ENCODE data around the gene CHMP2A. TPM values are rescaled to one million over a fixed set of nuclear protein-coding genes. Genes with fewer than 3 reads are reported as not detected.

The CHMP2A gene
- total and polyA plus RNA-seq, 2 of the 13 experiments (the other 11 are each of a cell fraction or from before 2014, with no cell fraction given): 49.7 to 55.0 TPM

DNA sequence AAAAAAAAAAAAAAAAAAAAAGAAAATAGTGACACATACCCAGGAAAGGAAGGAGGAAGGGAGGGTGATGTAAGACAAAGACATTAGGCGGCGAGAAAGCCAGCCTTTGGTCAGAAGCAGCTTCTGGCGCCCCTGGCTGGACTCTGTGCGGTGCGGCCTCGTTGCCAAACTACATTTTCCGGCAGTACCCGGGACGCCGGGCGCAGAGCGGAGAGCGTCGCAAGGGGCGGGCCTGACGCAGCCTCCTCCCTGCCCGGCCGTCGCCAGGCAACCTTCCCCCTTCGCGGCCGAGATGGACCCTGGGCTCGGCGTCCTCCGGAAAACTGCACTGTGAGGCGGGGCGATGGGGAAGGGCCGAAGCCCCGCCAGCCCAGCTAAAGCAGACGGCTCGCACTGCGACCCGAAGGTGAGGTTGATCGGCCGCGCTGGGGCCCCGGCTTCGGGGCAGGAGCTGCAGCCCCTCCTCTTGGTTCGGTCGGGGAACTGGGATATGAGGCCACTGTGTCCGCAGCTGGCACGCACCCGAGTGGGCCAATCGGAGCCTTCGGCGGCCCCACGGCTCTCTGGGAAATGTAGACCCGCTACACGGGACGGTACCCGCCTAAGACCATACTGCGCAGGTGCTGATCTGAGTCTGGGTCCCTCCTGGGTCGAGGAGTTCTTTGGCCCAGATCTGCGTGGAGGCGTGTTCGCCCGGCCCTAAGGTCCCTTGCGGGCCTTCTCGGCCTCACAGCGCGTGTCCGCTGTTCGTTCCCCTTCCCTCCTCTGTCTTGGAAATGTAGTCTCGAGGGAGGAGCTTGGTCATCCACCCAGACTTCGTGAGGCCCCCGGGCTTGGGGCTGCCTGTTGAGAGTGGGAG is 20.5 kb upstream of the CHMP2A start (continued):
- no peak for TF ChIP-seq ARID2 (CRISPR knock-in tag; IDR thresholded peaks at IDR 0.05; ENCODE audit: borderline replicate concordance)
- TF ChIP-seq JARID2 (CRISPR knock-in tag; IDR thresholded peaks at IDR 0.05; ENCODE audit: insufficient replicate concordance): peak; percentile 22
- no peak for TF ChIP-seq ZNF101 (CRISPR knock-in tag; IDR thresholded peaks at IDR 0.05; ENCODE audit: borderline replicate concordance, low read depth)
- peak; percentile 93 for TF ChIP-seq CREB1 (IDR thresholded peaks at IDR 0.05)
- peak; percentile 92 for TF ChIP-seq CREB1 (CRISPR knock-in tag; IDR thresholded peaks at IDR 0.05)
- TF ChIP-seq, protein P1, sequence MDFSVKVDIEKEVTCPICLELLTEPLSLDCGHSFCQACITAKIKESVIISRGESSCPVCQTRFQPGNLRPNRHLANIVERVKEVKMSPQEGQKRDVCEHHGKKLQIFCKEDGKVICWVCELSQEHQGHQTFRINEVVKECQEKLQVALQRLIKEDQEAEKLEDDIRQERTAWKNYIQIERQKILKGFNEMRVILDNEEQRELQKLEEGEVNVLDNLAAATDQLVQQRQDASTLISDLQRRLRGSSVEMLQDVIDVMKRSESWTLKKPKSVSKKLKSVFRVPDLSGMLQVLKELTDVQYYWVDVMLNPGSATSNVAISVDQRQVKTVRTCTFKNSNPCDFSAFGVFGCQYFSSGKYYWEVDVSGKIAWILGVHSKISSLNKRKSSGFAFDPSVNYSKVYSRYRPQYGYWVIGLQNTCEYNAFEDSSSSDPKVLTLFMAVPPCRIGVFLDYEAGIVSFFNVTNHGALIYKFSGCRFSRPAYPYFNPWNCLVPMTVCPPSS (IDR thresholded peaks at IDR 0.05): no peak
- TF ChIP-seq SRSF1 (optimal IDR thresholded peaks at IDR 0.05; ENCODE audit: low read depth, low read length): peak; percentile 80
- TF ChIP-seq DR1 (CRISPR knock-in tag; IDR thresholded peaks at IDR 0.05): 0 out of 2 replicates have a peak, but pooled peaks have one; percentile 70
- TF ChIP-seq NCOA5 (CRISPR knock-in tag; IDR thresholded peaks at IDR 0.05): no peak
- TF ChIP-seq HOXD1 (CRISPR knock-in tag; IDR thresholded peaks at IDR 0.05): no peak
- TF ChIP-seq, protein P2, sequence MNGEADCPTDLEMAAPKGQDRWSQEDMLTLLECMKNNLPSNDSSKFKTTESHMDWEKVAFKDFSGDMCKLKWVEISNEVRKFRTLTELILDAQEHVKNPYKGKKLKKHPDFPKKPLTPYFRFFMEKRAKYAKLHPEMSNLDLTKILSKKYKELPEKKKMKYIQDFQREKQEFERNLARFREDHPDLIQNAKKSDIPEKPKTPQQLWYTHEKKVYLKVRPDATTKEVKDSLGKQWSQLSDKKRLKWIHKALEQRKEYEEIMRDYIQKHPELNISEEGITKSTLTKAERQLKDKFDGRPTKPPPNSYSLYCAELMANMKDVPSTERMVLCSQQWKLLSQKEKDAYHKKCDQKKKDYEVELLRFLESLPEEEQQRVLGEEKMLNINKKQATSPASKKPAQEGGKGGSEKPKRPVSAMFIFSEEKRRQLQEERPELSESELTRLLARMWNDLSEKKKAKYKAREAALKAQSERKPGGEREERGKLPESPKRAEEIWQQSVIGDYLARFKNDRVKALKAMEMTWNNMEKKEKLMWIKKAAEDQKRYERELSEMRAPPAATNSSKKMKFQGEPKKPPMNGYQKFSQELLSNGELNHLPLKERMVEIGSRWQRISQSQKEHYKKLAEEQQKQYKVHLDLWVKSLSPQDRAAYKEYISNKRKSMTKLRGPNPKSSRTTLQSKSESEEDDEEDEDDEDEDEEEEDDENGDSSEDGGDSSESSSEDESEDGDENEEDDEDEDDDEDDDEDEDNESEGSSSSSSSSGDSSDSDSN (CRISPR knock-in tag; IDR thresholded peaks at IDR 0.05): peak; percentile 66
- TF ChIP-seq DMAP1 (CRISPR knock-in tag; IDR thresholded peaks at IDR 0.05): peak; percentile 42; the same call in 1 of the 2 replicates
- TF ChIP-seq, protein P3, sequence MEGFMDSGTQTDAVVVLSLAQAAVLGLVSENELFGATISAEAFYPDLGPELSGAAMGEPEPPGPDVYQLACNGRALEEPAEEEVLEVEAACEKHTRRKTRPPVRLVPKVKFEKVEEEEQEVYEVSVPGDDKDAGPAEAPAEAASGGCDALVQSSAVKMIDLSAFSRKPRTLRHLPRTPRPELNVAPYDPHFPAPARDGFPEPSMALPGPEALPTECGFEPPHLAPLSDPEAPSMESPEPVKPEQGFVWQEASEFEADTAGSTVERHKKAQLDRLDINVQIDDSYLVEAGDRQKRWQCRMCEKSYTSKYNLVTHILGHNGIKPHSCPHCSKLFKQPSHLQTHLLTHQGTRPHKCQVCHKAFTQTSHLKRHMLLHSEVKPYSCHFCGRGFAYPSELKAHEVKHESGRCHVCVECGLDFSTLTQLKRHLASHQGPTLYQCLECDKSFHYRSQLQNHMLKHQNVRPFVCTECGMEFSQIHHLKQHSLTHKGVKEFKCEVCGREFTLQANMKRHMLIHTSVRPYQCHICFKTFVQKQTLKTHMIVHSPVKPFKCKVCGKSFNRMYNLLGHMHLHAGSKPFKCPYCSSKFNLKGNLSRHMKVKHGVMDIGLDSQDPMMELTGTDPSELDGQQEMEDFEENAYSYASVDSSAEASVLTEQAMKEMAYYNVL (CRISPR knock-in tag; IDR thresholded peaks at IDR 0.05; ENCODE audit: borderline replicate concordance): peak; percentile 38; the same call in 1 of the 2 replicates
- TF ChIP-seq, protein P4, sequence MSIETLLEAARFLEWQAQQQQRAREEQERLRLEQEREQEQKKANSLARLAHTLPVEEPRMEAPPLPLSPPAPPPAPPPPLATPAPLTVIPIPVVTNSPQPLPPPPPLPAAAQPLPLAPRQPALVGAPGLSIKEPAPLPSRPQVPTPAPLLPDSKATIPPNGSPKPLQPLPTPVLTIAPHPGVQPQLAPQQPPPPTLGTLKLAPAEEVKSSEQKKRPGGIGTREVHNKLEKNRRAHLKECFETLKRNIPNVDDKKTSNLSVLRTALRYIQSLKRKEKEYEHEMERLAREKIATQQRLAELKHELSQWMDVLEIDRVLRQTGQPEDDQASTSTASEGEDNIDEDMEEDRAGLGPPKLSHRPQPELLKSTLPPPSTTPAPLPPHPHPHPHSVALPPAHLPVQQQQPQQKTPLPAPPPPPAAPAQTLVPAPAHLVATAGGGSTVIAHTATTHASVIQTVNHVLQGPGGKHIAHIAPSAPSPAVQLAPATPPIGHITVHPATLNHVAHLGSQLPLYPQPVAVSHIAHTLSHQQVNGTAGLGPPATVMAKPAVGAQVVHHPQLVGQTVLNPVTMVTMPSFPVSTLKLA (IDR thresholded peaks at IDR 0.05): 0 out of 2 replicates have a peak, but pooled peaks have one; percentile 2
- TF ChIP-seq KAT7 (CRISPR knock-in tag; IDR thresholded peaks at IDR 0.05; ENCODE audit: borderline replicate concordance): peak; percentile 75
- 0 out of 2 replicates have a peak, but pooled peaks have one; percentile 62 for TF ChIP-seq AHR (CRISPR knock-in tag; IDR thresholded peaks at IDR 0.05)
- TF ChIP-seq, protein P5, sequence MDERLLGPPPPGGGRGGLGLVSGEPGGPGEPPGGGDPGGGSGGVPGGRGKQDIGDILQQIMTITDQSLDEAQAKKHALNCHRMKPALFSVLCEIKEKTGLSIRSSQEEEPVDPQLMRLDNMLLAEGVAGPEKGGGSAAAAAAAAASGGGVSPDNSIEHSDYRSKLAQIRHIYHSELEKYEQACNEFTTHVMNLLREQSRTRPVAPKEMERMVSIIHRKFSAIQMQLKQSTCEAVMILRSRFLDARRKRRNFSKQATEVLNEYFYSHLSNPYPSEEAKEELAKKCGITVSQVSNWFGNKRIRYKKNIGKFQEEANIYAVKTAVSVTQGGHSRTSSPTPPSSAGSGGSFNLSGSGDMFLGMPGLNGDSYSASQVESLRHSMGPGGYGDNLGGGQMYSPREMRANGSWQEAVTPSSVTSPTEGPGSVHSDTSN (CRISPR knock-in tag; IDR thresholded peaks at IDR 0.05): no peak
- peak; percentile 59; the same call in 1 of the 2 replicates for TF ChIP-seq EEA1 (CRISPR knock-in tag; IDR thresholded peaks at IDR 0.05; ENCODE audit: borderline replicate concordance)
- TF ChIP-seq, protein P6, sequence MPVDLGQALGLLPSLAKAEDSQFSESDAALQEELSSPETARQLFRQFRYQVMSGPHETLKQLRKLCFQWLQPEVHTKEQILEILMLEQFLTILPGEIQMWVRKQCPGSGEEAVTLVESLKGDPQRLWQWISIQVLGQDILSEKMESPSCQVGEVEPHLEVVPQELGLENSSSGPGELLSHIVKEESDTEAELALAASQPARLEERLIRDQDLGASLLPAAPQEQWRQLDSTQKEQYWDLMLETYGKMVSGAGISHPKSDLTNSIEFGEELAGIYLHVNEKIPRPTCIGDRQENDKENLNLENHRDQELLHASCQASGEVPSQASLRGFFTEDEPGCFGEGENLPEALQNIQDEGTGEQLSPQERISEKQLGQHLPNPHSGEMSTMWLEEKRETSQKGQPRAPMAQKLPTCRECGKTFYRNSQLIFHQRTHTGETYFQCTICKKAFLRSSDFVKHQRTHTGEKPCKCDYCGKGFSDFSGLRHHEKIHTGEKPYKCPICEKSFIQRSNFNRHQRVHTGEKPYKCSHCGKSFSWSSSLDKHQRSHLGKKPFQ (CRISPR knock-in tag; IDR thresholded peaks at IDR 0.05; ENCODE audit: insufficient replicate concordance): peak; percentile 23
